Panc1 (cell line): Measurements from ENCODE around the gene LMTK2. TPM values are rescaled to one million over a fixed set of nuclear protein-coding genes. Genes with fewer than 3 reads are reported as not detected.

Experiments
- ATAC-seq: fragments of 200-7000 bp; cut with Tn5 transposase; 2 replicates; pipeline ENCODE4 v1.9.1; 2020; ENCODE audit warnings: mild to moderate bottlenecking, moderate library complexity
- BruUV-seq: library from RNA; stranded (reverse); fragments of 400-500 nt; replicated peaks from 2 replicates; lab custom pipeline; 2021; lab: Mats Ljungman, UMichigan
- CTCF ChIA-PET: fragments of 300-600 bp; sonication (Branson Sonifier 250); formaldehyde crosslinking; loops from one replicate; lab custom pipeline; 2022; ENCODE audit warnings: antibody characterized with exemption; lab: Charles Lee
- POLR2A ChIA-PET: fragments of 300-600 bp; sonication (Branson Sonifier 250); formaldehyde crosslinking; loops from one replicate; lab custom pipeline; 2022; ENCODE audit warnings: antibody characterized with exemption; lab: Charles Lee
- DNase-seq: peaks from one replicate; pipeline ENCODE4 v3.0.0-alpha.2; 2010; ENCODE audit warnings: low read depth, low spot score
- H3K27ac ChIP-seq: 2 replicates; pipeline ENCODE4 v1.5.1; 2011; ENCODE audit warnings: mild to moderate bottlenecking, low read length, inconsistent platforms
- H3K27me3 ChIP-seq: fragments of 200-500 bp; sonication (Bioruptor generic); 2 replicates; pipeline ENCODE4 v1.6.0; 2014; ENCODE audit warnings: low read length, inconsistent platforms; ENCODE audit not compliant: control insufficient read depth, insufficient read depth
- H3K36me3 ChIP-seq: fragments of 200-500 bp; sonication (Bioruptor generic); 2 replicates; pipeline ENCODE4 v1.5.1; 2014; ENCODE audit warnings: inconsistent platforms, mild to moderate bottlenecking, low read length, moderate library complexity; ENCODE audit not compliant: control insufficient read depth, insufficient read depth
- H3K4me1 ChIP-seq: 2 replicates; pipeline ENCODE4 v1.5.1; 2011; ENCODE audit warnings: inconsistent platforms, mild to moderate bottlenecking, low read length, moderate library complexity; ENCODE audit not compliant: control insufficient read depth, insufficient read depth
- H3K4me3 ChIP-seq, 2 experiments: 2 replicates each; pipeline ENCODE4 v1.5.1; 2011 to 2012; ENCODE audit warnings: low read depth in 2 of 2, low read length in 2 of 2, mild to moderate bottlenecking in 2 of 2, inconsistent platforms in 1 of 2, moderate library complexity in 1 of 2
- H3K9me3 ChIP-seq: fragments of 200-500 bp; sonication (Bioruptor generic); 2 replicates; pipeline ENCODE4 v1.5.1; 2014; ENCODE audit warnings: low read depth, mild to moderate bottlenecking, inconsistent platforms, low read length, moderate library complexity; ENCODE audit not compliant: control insufficient read depth, insufficient read depth
- POLR2AphosphoS5 ChIP-seq: IDR thresholded peaks from 2 replicates; pipeline ENCODE4 v1.6.1; 2012; ENCODE audit warnings: mild to moderate bottlenecking, low read depth, low read length, moderate library complexity
- SIN3A ChIP-seq: IDR thresholded peaks from 2 replicates; pipeline ENCODE4 v1.6.1; 2012; ENCODE audit warnings: low read depth, mild to moderate bottlenecking, low read length, moderate library complexity, borderline replicate concordance; ENCODE audit not compliant: insufficient read depth
- TCF7L2 ChIP-seq: IDR thresholded peaks from 2 replicates; pipeline ENCODE4 v1.6.1; 2011; ENCODE audit warnings: mild to moderate bottlenecking, low read depth, low read length, inconsistent platforms
- in situ Hi-C: cut with HindIII; loops from 2 replicates; pipeline ENCODE4 v1.10.0; 2016; ENCODE audit warnings: low sequenced_read_pairs, low pct_unique_long_range_greater_than_20kb
- intact Hi-C: fragments of 100-400 bp; cut with micrococcal nuclease; formaldehyde crosslinking; loops from one replicate; pipeline ENCODE4 v1.10.0; 2022; ENCODE audit not compliant: unreplicated experiment
- total RNA-seq: library from RNA; stranded (reverse); gene quantifications from one replicate; pipeline ENCODE4 v1.2.1, GENCODE V29; 2021; ENCODE audit not compliant: unreplicated experiment
- TF ChIP-seq, protein P1 (sequence below): fragments of 450-650 bp; IDR thresholded peaks from 2 replicates; pipeline ENCODE4 v1.5.1; 2017; ENCODE audit warnings: mild to moderate bottlenecking
- TF ChIP-seq, protein P2 (sequence below), 2 experiments: IDR thresholded peaks; 2 replicates each; pipeline ENCODE4 v1.6.1; 2011 to 2012; ENCODE audit warnings: low read depth in 2 of 2, control low read depth in 1 of 2, low read length in 1 of 2, mild to moderate bottlenecking in 1 of 2, moderate library complexity in 1 of 2; ENCODE audit not compliant: insufficient read depth in 1 of 2

LMTK2 gene
- total RNA-seq, 1 experiment from 2014 or later: 25.4 TPM

- CTCF ChIA-PET: no interaction called here
Measured at GRCh38 chr7:98244871-98245270, 138.2 kb downstream of the LMTK2 start.

GRCh38 chr7:98248156-98248555 is 141.5 kb downstream of the LMTK2 start:
- no TSS peak for BruUV-seq
- CTCF ChIA-PET: no interaction called here
- TF ChIP-seq SIN3A (no peak), POLR2AphosphoS5 (no peak), TCF7L2 (no peak)
- TF ChIP-seq, protein P1, sequence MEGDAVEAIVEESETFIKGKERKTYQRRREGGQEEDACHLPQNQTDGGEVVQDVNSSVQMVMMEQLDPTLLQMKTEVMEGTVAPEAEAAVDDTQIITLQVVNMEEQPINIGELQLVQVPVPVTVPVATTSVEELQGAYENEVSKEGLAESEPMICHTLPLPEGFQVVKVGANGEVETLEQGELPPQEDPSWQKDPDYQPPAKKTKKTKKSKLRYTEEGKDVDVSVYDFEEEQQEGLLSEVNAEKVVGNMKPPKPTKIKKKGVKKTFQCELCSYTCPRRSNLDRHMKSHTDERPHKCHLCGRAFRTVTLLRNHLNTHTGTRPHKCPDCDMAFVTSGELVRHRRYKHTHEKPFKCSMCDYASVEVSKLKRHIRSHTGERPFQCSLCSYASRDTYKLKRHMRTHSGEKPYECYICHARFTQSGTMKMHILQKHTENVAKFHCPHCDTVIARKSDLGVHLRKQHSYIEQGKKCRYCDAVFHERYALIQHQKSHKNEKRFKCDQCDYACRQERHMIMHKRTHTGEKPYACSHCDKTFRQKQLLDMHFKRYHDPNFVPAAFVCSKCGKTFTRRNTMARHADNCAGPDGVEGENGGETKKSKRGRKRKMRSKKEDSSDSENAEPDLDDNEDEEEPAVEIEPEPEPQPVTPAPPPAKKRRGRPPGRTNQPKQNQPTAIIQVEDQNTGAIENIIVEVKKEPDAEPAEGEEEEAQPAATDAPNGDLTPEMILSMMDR: no peak
- TF ChIP-seq, protein P2, sequence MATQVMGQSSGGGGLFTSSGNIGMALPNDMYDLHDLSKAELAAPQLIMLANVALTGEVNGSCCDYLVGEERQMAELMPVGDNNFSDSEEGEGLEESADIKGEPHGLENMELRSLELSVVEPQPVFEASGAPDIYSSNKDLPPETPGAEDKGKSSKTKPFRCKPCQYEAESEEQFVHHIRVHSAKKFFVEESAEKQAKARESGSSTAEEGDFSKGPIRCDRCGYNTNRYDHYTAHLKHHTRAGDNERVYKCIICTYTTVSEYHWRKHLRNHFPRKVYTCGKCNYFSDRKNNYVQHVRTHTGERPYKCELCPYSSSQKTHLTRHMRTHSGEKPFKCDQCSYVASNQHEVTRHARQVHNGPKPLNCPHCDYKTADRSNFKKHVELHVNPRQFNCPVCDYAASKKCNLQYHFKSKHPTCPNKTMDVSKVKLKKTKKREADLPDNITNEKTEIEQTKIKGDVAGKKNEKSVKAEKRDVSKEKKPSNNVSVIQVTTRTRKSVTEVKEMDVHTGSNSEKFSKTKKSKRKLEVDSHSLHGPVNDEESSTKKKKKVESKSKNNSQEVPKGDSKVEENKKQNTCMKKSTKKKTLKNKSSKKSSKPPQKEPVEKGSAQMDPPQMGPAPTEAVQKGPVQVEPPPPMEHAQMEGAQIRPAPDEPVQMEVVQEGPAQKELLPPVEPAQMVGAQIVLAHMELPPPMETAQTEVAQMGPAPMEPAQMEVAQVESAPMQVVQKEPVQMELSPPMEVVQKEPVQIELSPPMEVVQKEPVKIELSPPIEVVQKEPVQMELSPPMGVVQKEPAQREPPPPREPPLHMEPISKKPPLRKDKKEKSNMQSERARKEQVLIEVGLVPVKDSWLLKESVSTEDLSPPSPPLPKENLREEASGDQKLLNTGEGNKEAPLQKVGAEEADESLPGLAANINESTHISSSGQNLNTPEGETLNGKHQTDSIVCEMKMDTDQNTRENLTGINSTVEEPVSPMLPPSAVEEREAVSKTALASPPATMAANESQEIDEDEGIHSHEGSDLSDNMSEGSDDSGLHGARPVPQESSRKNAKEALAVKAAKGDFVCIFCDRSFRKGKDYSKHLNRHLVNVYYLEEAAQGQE (IDR thresholded peaks at IDR 0.05; ENCODE audit: insufficient read depth in 1 of 2, low read depth in 2 of 2, low read length in 1 of 2): no peak
- in situ Hi-C loops (no loop called here), intact Hi-C loops (no loop called here)
- DNase-seq: no peak
- H3K4me1 ChIP-seq: peaks cover 9% of the 10 kb centered on the region
- ATAC-seq: no peak
- H3K36me3 ChIP-seq: no peaks in the 10 kb centered on the region; the same call in 1 of the 2 replicates
- POLR2A ChIA-PET: no interaction called here
- no peaks in the 10 kb centered on the region for H3K27me3 ChIP-seq
- no peaks in the 10 kb centered on the region for H3K9me3 ChIP-seq
- no peak overlapping the region for H3K27ac ChIP-seq
- H3K4me3 ChIP-seq: no peak overlapping the region

More at GRCh38 chr7:98244871-98245270, 138.2 kb downstream of the LMTK2 start:
- ATAC-seq (no peak), DNase-seq (no peak)
- no peak overlapping the region for H3K4me3 ChIP-seq
- no peaks in the 10 kb centered on the region for H3K4me1 ChIP-seq
- no peak overlapping the region for H3K27ac ChIP-seq
- TF ChIP-seq TCF7L2 (no peak), POLR2AphosphoS5 (no peak), SIN3A (no peak)
- TF ChIP-seq, protein P1: no peak
- TF ChIP-seq, protein P2 (IDR thresholded peaks at IDR 0.05; ENCODE audit: insufficient read depth in 1 of 2, low read depth in 2 of 2, low read length in 1 of 2): no peak
- no TSS peak for BruUV-seq
- no peaks in the 10 kb centered on the region for H3K36me3 ChIP-seq
- POLR2A ChIA-PET: no interaction called here
- intact Hi-C loops: no loop called here
- in situ Hi-C loops: no loop called here
- H3K9me3 ChIP-seq: no peaks in the 10 kb centered on the region
- H3K27me3 ChIP-seq: no peaks in the 10 kb centered on the region
